Fibroblast of gingiva (primary cell): ENCODE results near the gene SPTSSB.

Experiments
- DNase-seq: peaks from one replicate; pipeline ENCODE4 v3.0.0-alpha.2; 2011; ENCODE audit warnings: low read depth

The SPTSSB gene

GRCh38 chr3:161390200-161390599 is 18.9 kb upstream of the SPTSSB start:
- no peak for DNase-seq

DNA sequence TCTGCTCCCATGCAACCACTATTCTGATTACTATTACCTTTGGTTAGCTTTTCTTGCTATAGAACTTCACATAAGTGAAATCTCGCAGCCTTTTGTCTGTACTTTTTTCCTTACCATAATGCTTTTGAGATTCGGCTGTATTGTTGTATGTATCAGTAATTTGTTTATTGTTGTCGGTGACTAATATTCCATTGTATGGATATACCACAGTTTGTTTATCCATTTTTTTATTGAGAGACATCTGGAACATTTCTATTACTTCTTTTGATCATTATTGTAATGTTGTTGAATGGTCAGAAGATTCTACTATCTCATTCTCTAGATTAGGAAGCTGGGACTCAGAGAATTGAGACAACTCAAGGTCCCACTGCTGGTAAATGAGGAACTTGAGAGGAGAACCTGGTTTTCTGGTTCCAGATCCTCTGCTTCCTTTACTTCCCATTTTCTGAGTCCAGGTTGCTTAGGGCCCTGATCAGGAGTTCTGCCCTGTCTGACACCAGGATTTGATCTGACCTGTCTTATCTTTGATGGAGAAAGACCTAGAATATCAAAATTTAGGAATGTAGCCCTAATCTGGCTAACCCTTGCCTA is 18.2 kb upstream of the SPTSSB start:
- no peak for DNase-seq

DNA sequence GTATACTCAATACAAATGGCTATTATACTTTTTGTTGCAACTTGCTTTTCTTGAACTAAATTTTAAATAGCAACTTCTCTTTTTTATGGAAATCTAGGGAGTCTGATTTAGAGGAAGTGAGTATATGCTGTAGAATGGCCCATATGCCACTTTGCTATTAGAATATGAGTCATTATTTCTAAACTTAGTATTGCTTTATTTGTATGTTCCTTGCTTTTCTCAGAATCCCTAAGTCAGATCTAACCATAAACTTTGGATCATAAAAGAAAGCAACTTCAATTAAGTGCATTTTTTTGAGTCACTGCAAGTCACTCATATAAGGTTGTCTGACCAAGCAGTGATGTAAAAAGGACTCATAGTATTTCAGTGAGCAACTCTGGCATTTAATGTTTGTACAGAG is 17.5 kb upstream of the SPTSSB start:
- DNase-seq = peak; percentile 3

DNA sequence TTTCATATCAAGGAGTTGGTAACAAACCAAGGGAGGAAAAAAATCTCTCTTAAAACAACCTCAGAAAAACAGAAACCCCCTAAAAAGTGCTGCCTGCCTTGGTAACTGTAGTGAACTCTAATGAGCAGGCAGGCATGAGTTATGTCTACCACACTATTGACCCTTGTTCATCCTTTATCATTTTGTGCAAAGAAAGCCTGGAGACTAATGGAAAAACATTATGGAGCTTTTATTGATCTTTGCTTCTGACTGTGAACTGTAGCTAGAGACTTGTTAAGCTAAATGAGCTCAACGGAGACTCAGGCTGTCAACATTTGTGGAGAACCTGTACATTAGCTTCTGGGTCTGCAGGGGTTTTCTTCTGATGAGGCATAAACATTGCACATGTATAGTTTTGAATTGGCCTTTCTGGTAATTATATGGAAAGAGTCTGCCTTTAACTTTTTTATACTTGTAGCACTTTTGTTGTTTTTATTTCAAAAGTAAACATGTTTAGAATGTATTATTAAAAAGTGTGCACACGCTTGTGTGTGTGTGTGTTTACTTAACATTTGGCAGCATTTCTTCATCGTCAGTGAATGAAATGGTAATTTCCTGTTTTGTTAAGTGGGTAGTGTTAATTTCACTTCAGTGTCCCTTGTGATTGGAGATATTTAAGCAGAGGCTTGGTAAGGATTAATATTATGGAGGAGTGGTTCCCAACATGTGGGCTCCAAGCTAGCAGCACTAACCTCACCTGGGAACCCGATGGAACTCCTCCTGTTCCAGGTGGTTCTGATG is 15.9 kb upstream of the SPTSSB start:
- no peak for DNase-seq

- peak; percentile 21 for DNase-seq
These were observed 1.3 kb upstream of the SPTSSB start for GRCh38 chr3:161372321-161373260.

- DNase-seq = no peak
These were observed 1.8 kb downstream of the SPTSSB start for GRCh38 chr3:161369531-161369930.

DNA sequence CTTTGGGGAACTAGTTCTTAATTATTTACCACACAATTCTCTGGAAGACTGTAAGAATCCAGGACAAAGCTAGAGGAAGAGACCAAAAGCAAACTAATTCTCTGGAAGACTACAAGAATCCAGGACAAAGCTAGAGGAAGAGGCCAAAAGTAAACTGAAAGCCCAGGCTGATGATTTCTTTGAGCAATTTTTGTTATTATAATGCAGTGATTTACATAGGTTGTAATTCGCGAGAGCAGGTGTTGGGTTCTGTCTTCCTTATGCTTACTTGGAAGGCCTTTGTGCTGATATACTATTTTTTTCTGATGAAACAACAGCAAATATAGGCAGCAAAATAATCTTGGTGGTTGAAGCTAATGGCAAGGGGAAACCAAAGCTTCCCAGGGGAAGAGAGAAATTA is 5.2 kb downstream of the SPTSSB start:
- no peak for DNase-seq

- DNase-seq = no peak
These were observed 12.8 kb downstream of the SPTSSB start for GRCh38 chr3:161358488-161358887.

DNA sequence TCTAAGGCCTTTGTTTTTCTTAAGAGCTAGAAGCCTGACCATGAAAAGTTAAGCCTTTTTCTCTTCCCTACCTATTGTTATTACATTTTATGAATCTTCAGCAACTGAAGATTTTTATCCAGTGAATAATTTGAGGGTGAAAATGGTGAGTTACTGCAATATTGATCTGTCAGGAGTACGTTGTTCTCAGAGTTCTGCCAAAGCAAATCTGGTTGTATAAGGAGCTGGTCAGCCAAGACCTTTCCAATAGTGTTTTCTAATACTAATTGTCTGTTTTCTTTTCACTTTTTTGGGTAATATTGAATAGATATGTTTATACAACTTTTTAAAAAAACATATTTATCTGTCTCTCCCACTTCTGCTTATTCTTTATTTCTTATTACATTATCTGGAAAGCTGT is 15.0 kb downstream of the SPTSSB start:
- DNase-seq = no peak

DNA sequence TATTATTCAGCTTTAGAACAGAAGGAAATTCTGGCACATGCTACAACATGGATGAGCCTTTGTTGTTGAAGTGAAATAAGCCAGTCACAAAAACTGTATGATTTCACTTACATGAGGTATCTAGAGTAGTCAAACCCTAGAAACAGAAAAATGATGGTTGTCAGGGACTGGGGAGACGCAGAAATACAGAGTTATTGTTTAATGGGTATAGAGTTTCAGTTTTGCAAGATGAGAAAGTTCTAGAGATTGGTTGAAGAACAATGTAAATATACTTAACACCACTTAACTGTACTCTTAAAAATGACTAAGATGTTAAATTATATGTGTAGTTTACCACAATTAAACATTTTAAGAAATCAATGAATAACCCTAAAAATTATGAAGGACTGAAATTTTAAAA is 15.8 kb downstream of the SPTSSB start:
- DNase-seq = no peak

DNA sequence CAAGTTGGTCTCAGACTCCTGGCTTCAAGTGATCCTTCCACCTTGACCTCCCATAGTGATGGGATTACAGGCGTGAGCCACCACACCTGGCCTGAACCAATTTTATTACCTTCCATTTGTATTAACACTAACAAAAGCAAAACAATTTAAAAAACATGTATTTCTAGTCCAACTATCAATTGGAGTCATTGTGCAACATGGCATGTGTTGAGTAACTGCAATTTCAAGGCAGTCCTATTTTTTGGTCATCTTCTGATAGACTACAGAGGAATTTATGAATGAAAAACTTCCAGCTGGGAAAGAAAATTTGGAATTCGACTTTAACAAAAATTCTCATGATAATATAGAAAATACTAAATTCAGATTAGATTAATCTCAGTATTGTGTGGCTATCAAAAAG is 16.8 kb downstream of the SPTSSB start:
- DNase-seq = peak; percentile 27

DNA sequence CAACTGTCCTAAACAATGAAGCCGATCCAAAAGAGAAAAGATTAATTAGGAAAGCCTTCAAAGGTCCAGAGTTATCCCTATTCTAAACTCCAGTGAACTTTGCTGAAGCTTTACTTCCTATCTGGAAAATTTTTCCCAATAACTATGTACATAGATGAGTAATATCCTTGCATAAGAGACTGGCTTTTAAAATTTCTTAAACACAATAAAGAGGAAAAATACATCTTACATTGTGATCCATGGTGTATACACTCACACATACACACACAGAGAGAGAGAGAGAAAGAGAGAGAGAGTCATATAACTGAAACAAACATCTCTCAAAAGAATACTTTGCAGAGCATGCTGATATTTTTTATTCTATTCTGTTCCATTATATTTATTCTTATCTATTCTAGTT is 20.0 kb downstream of the SPTSSB start:
- no peak for DNase-seq

GRCh38 chr3:161350916-161351315 is 20.4 kb downstream of the SPTSSB start:
- no peak for DNase-seq

DNA sequence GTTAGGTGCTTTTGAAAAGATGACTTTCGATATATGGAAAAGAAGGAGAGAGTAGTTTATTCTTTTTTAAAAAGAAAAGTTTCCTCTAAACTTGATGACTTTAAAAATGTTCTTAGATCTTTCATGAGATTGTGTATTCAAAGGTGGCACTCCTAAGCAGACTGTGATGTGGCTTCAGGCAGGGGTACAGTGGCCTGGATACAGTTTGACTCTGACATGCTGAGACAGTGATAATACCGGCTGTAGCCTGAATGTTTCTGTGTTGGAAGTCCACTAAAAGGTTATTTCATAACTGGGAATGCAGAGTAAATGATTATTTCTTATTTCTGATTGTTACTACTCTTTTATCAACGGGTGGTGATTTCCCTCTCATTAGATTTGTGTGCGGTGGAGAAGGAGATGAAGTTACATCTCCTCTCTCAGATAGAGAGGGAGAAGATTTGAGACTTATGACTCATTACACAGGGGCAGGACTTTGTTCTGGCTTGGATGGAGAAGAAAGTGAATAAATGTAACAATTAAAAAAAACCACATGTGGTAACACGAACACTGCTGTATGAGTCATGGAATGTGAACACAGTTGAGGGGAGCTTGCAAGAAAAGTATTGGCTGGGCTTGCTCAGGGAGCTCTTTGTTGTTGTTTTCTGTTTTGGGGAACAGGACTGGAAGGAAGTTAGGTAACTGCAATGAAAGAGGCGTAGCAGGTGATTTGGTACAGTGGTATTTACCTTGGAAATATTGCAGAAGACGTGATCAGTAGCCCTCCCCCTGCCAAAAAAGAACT is 21.6 kb downstream of the SPTSSB start:
- peak; percentile 90 for DNase-seq

DNA sequence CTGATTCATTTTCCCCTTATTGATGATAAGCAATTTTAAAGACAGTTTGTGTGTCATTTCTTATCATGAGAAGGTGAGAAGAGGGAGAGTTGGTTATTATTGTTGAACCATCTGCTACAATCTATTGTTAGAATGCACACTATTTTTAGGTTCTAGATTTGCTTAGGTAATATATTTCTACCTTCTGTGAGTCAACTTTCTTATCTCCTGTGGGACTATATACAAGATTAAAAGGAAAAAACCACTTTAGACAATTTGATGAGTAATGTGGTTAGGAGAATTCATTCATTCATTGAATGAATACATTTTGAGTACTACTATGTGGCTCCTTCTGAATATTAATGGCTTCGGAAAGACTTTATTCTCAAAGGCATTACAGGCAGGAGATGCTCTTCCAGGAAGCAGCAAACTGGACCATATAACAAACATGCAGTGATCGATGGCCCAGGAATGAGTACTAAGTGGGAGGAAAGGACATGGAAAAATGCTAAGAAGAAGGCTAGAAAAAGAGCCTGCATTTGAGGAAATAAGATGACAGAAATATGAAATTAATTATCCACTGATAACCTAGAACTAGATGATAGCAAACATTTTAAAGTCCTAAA is 22.4 kb downstream of the SPTSSB start:
- DNase-seq = no peak

GRCh38 chr3:161347726-161348125 is 23.6 kb downstream of the SPTSSB start:
- no peak for DNase-seq

- no peak for DNase-seq
These were observed 26.3 kb downstream of the SPTSSB start for GRCh38 chr3:161345023-161345422.

DNA sequence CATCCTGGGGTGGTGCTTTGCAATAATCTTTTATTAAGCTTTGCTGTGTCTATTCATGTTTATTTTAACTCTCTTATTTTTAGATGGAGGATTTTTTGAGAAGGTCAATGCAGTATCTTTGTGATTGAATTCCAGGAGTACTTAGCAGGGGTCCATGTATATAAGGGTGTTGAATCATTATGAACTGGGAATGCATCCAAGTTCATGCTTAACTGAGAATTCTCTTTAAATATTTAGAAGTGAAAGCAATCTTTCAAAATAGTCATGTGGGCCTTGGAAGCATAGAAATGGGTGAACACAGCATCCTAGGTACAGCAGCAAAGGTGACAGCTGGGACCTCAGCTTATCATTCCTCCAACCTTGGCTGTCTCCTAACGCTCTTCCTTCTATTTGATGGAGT is 27.3 kb downstream of the SPTSSB start:
- DNase-seq = no peak

- DNase-seq = no peak
These were observed 27.8 kb downstream of the SPTSSB start for GRCh38 chr3:161343540-161343939.

DNA sequence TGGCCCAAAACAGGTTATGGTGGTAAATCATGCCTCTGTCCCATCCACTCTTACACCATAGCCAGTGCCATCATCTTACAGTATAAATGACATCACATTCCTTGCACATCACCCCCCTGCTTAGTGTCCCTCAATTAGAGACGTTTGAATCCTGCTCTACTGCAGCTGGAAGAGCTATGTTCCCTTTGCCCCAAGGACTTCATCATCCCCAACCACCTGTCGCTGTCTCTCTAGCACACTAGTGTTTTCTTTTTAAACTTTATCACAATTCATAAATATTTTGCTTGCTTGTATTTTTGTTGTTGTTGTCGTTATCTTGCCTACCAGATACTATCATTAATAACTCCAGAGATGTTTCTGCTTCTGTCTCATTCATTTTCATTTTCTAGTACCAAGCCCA is 28.7 kb downstream of the SPTSSB start:
- DNase-seq = no peak
